H9 (cell line): ENCODE results near the gene MORN1. TPM values are rescaled to one million over a fixed set of nuclear protein-coding genes. Genes with fewer than 3 reads are reported as not detected.

Experiments
- DNase-seq: peaks from one replicate; pipeline ENCODE4 v3.0.0-alpha.2; 2017
- H2AFZ ChIP-seq: one replicate; pipeline ENCODE4 v1.6.1; 2013; ENCODE audit warnings: mild to moderate bottlenecking, low read length, control low read depth, moderate library complexity
- H2AK5ac ChIP-seq: 2 replicates; pipeline ENCODE4 v1.6.1; 2013; ENCODE audit warnings: low read length, control low read depth, mixed read lengths; ENCODE audit not compliant: insufficient read length
- H2BK120ac ChIP-seq: one replicate; pipeline ENCODE4 v1.6.1; 2013; ENCODE audit warnings: low read depth, mild to moderate bottlenecking, low read length, control low read depth, inconsistent platforms; ENCODE audit not compliant: poor library complexity, severe bottlenecking
- H2BK12ac ChIP-seq: 2 replicates; pipeline ENCODE4 v1.6.1; 2013; ENCODE audit warnings: low read length, control low read depth, mixed read lengths, low read depth; ENCODE audit not compliant: insufficient read length
- H2BK15ac ChIP-seq: 2 replicates; pipeline ENCODE4 v1.6.1; 2013; ENCODE audit warnings: low read depth, low read length, control low read depth
- H2BK20ac ChIP-seq: one replicate; pipeline ENCODE4 v1.6.1; 2013; ENCODE audit warnings: low read depth, mild to moderate bottlenecking, low read length, control low read depth, inconsistent platforms; ENCODE audit not compliant: poor library complexity, severe bottlenecking
- H2BK5ac ChIP-seq: 2 replicates; pipeline ENCODE4 v1.6.1; 2013; ENCODE audit warnings: low read length, control low read depth, mixed read lengths; ENCODE audit not compliant: insufficient read length
- H3K14ac ChIP-seq: 2 replicates; pipeline ENCODE4 v1.6.1; 2013; ENCODE audit warnings: low read length, control low read depth; ENCODE audit not compliant: insufficient read depth
- H3K18ac ChIP-seq: 2 replicates; pipeline ENCODE4 v1.6.1; 2013; ENCODE audit warnings: low read depth, mild to moderate bottlenecking, mixed read lengths, low read length, control low read depth; ENCODE audit not compliant: insufficient read length
- H3K23ac ChIP-seq: 2 replicates; pipeline ENCODE4 v1.6.1; 2013; ENCODE audit warnings: low read length, control low read depth, mixed read lengths, low read depth; ENCODE audit not compliant: insufficient read length
- H3K23me2 ChIP-seq: 2 replicates; pipeline ENCODE4 v1.6.1; 2013; ENCODE audit warnings: low read depth, mild to moderate bottlenecking, mixed read lengths, low read length, control low read depth; ENCODE audit not compliant: insufficient read length, poor library complexity, severe bottlenecking
- H3K27ac ChIP-seq: 2 replicates; pipeline ENCODE4 v1.5.1; 2013; ENCODE audit warnings: low read length, control low read depth, mixed read lengths, low read depth; ENCODE audit not compliant: insufficient read length
- H3K27me3 ChIP-seq: 2 replicates; pipeline ENCODE4 v1.6.1; 2013; ENCODE audit warnings: low read length, control low read depth, inconsistent platforms; ENCODE audit not compliant: insufficient read depth
- H3K4ac ChIP-seq: 2 replicates; pipeline ENCODE4 v1.6.1; 2013; ENCODE audit warnings: low read depth, mild to moderate bottlenecking, control low read depth, inconsistent platforms, low read length, moderate library complexity
- H3K4me1 ChIP-seq: 2 replicates; pipeline ENCODE4 v1.6.1; 2013; ENCODE audit warnings: low read length, control low read depth, inconsistent platforms; ENCODE audit not compliant: insufficient read depth
- H3K4me2 ChIP-seq: 2 replicates; pipeline ENCODE4 v1.6.1; 2013; ENCODE audit warnings: low read length, control low read depth, mixed read lengths; ENCODE audit not compliant: insufficient read length, insufficient read depth
- H3K56ac ChIP-seq: 2 replicates; pipeline ENCODE4 v1.6.1; 2013; ENCODE audit warnings: low read depth, mild to moderate bottlenecking, mixed read lengths, low read length, control low read depth; ENCODE audit not compliant: insufficient read length
- H3K79me1 ChIP-seq: 2 replicates; pipeline ENCODE4 v1.6.1; 2013; ENCODE audit warnings: low read depth, mild to moderate bottlenecking, moderate library complexity, low read length, control low read depth, inconsistent platforms; ENCODE audit not compliant: insufficient read depth, poor library complexity, severe bottlenecking
- H3K79me2 ChIP-seq: 2 replicates; pipeline ENCODE4 v1.6.1; 2013; ENCODE audit warnings: low read length, control low read depth, inconsistent platforms; ENCODE audit not compliant: insufficient read depth
- H3K9ac ChIP-seq: 2 replicates; pipeline ENCODE4 v1.6.1; 2013; ENCODE audit warnings: low read length, control low read depth, mixed read lengths; ENCODE audit not compliant: insufficient read length; ENCODE audit errors: extremely low read depth
- H3K9me3 ChIP-seq: one replicate; pipeline ENCODE4 v1.6.1; 2013; ENCODE audit warnings: low read depth, low read length, inconsistent platforms; ENCODE audit not compliant: control insufficient read depth
- H3T11ph ChIP-seq: one replicate; pipeline ENCODE4 v1.6.1; 2013; ENCODE audit warnings: mild to moderate bottlenecking, low read length, control low read depth, inconsistent platforms
- H4K20me1 ChIP-seq: one replicate; pipeline ENCODE4 v1.6.1; 2013; ENCODE audit not compliant: control insufficient read depth, insufficient read length, insufficient read depth
- H4K5ac ChIP-seq: 2 replicates; pipeline ENCODE4 v1.6.1; 2013; ENCODE audit warnings: low read depth, mild to moderate bottlenecking, mixed read lengths, low read length, control low read depth; ENCODE audit not compliant: insufficient read length
- H4K8ac ChIP-seq: replicated peaks from 2 replicates; pipeline ENCODE4 v1.6.1; 2013; ENCODE audit warnings: low read length, control low read depth, mixed read lengths, low read depth; ENCODE audit not compliant: insufficient read length
- H4K91ac ChIP-seq: 2 replicates; pipeline ENCODE4 v1.6.1; 2013; ENCODE audit warnings: low read depth, mild to moderate bottlenecking, moderate library complexity, mixed read lengths, low read length, control low read depth; ENCODE audit not compliant: insufficient read length
- H3K27ac Mint-ChIP-seq, 3 experiments: 2 replicates in 2 of 3; 3 replicates in 1 of 3; pipeline ENCODE4 v1.8.0; 2020 to 2021; ENCODE audit warnings: mixed read lengths in 3 of 3, mild to moderate bottlenecking in 1 of 3, moderate library complexity in 1 of 3
- H3K27me3 Mint-ChIP-seq: 2 replicates; pipeline ENCODE4 v1.8.0; 2021; ENCODE audit warnings: low read depth, mild to moderate bottlenecking, moderate library complexity, mixed read lengths
- H3K36me3 Mint-ChIP-seq, 3 experiments: 2 replicates in 2 of 3; 3 replicates in 1 of 3; pipeline ENCODE4 v1.8.0; 2020 to 2021; ENCODE audit warnings: low read depth in 3 of 3, mixed read lengths in 3 of 3; ENCODE audit not compliant: insufficient read depth in 1 of 3
- H3K4me1 Mint-ChIP-seq, 2 experiments: 2 replicates each; pipeline ENCODE4 v1.8.0; 2020; ENCODE audit warnings: mixed read lengths in 2 of 2
- H3K4me3 Mint-ChIP-seq, 2 experiments: 2 replicates in 1 of 2; 3 replicates in 1 of 2; pipeline ENCODE4 v1.8.0; 2020 to 2021; ENCODE audit warnings: mild to moderate bottlenecking in 2 of 2, mixed read lengths in 2 of 2, moderate library complexity in 1 of 2
- H3K9me3 Mint-ChIP-seq, 2 experiments: 2 replicates in 1 of 2; 3 replicates in 1 of 2; pipeline ENCODE4 v1.8.0; 2020; ENCODE audit warnings: mild to moderate bottlenecking in 2 of 2, mixed read lengths in 2 of 2, moderate library complexity in 1 of 2
- WGBS: extraction: QIAGEN DNeasy Blood & Tissue Kit; methylation state at CpG from one replicate; pipeline ENCODE4 v1.1.7; 2013; ENCODE audit warnings: missing lambda C conversion rate, low lambda C conversion rate, mixed read lengths; ENCODE audit not compliant: insufficient read length; ENCODE audit errors: extremely low coverage; 5-methylcytosine and 5-hydroxymethylcytosine counted together
- total RNA-seq: library from RNA; stranded (reverse); gene quantifications from 2 replicates; pipeline ENCODE4 v1.2.1, GENCODE V29; 2021
- TF ChIP-seq, protein P1 (sequence below): fragments of 200-600 bp; sonication (generic); conservative IDR thresholded peaks from 3 replicates; pipeline ENCODE4 v1.8.0; 2021; ENCODE audit warnings: antibody characterized with exemption, mild to moderate bottlenecking

Gene MORN1
- total RNA-seq, 1 experiment from 2014 or later: 12.7 TPM

DNA sequence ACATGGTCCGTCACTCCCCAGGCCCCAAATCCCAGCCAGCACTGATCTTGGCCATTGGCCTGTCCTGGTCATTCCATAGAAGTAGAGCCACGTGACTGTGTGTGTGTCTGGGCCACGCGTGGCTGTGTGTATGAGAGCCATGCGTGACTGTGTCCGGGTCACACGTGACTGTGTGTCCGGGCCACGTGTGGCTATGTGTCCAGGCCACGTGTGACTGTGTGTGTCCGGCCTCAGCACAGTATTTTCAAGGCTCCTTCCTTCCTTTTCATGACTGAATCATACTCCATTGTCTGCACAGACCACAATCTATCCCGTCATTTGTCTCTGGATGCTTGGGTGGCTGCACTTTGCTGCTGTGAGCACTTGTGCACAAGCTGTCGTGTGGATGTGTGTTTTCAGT is 95.8 kb downstream of the MORN1 start:
- no peak overlapping the region for H2BK20ac ChIP-seq
- H3K23ac ChIP-seq: no peak overlapping the region
- H3K18ac ChIP-seq: no peak overlapping the region
- H4K8ac ChIP-seq: no peak overlapping the region
- no peaks in the 10 kb centered on the region for H3K23me2 ChIP-seq
- H3K27ac ChIP-seq: no peak overlapping the region
- TF ChIP-seq, protein P1, sequence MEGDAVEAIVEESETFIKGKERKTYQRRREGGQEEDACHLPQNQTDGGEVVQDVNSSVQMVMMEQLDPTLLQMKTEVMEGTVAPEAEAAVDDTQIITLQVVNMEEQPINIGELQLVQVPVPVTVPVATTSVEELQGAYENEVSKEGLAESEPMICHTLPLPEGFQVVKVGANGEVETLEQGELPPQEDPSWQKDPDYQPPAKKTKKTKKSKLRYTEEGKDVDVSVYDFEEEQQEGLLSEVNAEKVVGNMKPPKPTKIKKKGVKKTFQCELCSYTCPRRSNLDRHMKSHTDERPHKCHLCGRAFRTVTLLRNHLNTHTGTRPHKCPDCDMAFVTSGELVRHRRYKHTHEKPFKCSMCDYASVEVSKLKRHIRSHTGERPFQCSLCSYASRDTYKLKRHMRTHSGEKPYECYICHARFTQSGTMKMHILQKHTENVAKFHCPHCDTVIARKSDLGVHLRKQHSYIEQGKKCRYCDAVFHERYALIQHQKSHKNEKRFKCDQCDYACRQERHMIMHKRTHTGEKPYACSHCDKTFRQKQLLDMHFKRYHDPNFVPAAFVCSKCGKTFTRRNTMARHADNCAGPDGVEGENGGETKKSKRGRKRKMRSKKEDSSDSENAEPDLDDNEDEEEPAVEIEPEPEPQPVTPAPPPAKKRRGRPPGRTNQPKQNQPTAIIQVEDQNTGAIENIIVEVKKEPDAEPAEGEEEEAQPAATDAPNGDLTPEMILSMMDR: no peak
- no peaks in the 10 kb centered on the region; the same call in 1 of the 2 replicates for H3K27me3 Mint-ChIP-seq
- H3K14ac ChIP-seq: no peak overlapping the region
- DNase-seq: no peak
- no peak overlapping the region for H3K4me3 Mint-ChIP-seq
- H2BK15ac ChIP-seq: no peak overlapping the region
- peaks cover 39% of the 10 kb centered on the region; the same call in 1 of the 2 replicates for H3K79me2 ChIP-seq
- no peak overlapping the region for H2BK120ac ChIP-seq
- peaks cover 0 to 8% (median 0%) of the 10 kb centered on the region in 3 experiments; a peak in 3 of 7 replicates for H3K36me3 Mint-ChIP-seq
- H3K9me3 Mint-ChIP-seq: no peaks in the 10 kb centered on the region; a peak in 1 of 5 replicates
- peaks cover 23 to 24% of the 10 kb centered on the region in 2 experiments for H3K4me1 Mint-ChIP-seq
- H2AK5ac ChIP-seq: no peak overlapping the region
- no peak overlapping the region for H2AFZ ChIP-seq
- H3K9ac ChIP-seq: no peak overlapping the region
- H3K4me2 ChIP-seq: no peak overlapping the region
- no peak overlapping the region for H3T11ph ChIP-seq
- no peaks in the 10 kb centered on the region for H3K4me1 ChIP-seq
- H4K5ac ChIP-seq: no peak overlapping the region
- no peak overlapping the region for H2BK5ac ChIP-seq
- H4K20me1 ChIP-seq: peaks cover 4% of the 10 kb centered on the region
- H3K9me3 ChIP-seq: no peaks in the 10 kb centered on the region
- H3K4ac ChIP-seq: no peak overlapping the region
- no peak overlapping the region for H2BK12ac ChIP-seq
- H3K56ac ChIP-seq: no peak overlapping the region
- H3K27ac Mint-ChIP-seq: 0 out of 7 replicates have a peak overlapping the region, but pooled peaks of 1 of the 3 experiments have one; percentile 40
- no peaks in the 10 kb centered on the region for H3K27me3 ChIP-seq
- WGBS: no CpG with 5 or more reads among the region's 13 CpGs
- H3K79me1 ChIP-seq: peaks cover 10% of the 10 kb centered on the region
- no peak overlapping the region for H4K91ac ChIP-seq
